Breast epithelium (tissue), 4 donors: ENCODE data around the gene ZNF3. TPM values are rescaled to one million over a fixed set of nuclear protein-coding genes. Genes with fewer than 3 reads are reported as not detected.

Experiments
- DNase-seq, 2 donors: peaks; one replicate each; pipeline ENCODE4 v3.0.0-alpha.2; 2019; ENCODE audit warnings: low spot score in 2 of 2
- H3K27ac ChIP-seq, 2 donors: fragments of 200-600 bp; sonication (generic) in 1 of 2; one replicate each; pipeline ENCODE4 v1.5.1; 2016 to 2019; ENCODE audit warnings: mild to moderate bottlenecking in 1 of 2
- H3K27me3 ChIP-seq, 2 donors: fragments of 200-600 bp; sonication (generic) in 1 of 2; one replicate each; pipeline versions ENCODE4 v1.5.1 to v1.6.0; 2017 to 2019; ENCODE audit warnings: control low read depth in 1 of 2, mild to moderate bottlenecking in 1 of 2
- H3K36me3 ChIP-seq: fragments of 200-600 bp; one replicate; pipeline ENCODE4 v1.5.1; 2019
- H3K4me1 ChIP-seq, 2 donors: fragments of 200-600 bp; sonication (generic); one replicate each; pipeline ENCODE4 v1.5.1; 2016 to 2019; ENCODE audit warnings: control low read depth in 1 of 2
- H3K4me3 ChIP-seq, 3 donors: fragments of 200-600 bp; sonication (generic); 1 replicate in 2 of 3; 2 replicates in 1 of 3; pipeline ENCODE4 v1.5.1; 2016 to 2019; ENCODE audit warnings: mild to moderate bottlenecking in 3 of 3, moderate library complexity in 2 of 3
- H3K9me3 ChIP-seq, 2 donors: fragments of 200-600 bp; sonication (generic) in 1 of 2; one replicate each; pipeline ENCODE4 v1.5.1; 2016 to 2019; ENCODE audit warnings: control low read depth in 1 of 2
- CTCF ChIP-seq, 3 donors: fragments of 450-650 bp; IDR thresholded peaks; one replicate each; pipeline ENCODE4 v1.5.1; 2016 to 2017; ENCODE audit warnings: antibody characterized with exemption in 3 of 3, mild to moderate bottlenecking in 3 of 3, moderate library complexity in 3 of 3
- POLR2A ChIP-seq: fragments of 450-650 bp; IDR thresholded peaks from one replicate; pipeline ENCODE4 v1.6.1; 2016; ENCODE audit warnings: antibody characterized with exemption, mild to moderate bottlenecking, moderate library complexity
- POLR2AphosphoS5 ChIP-seq, 3 donors: sonication (generic); formaldehyde crosslinking; IDR thresholded peaks; one replicate each; pipeline ENCODE4 v1.6.1; 2017; ENCODE audit warnings: antibody characterized with exemption in 3 of 3
- intact Hi-C: fragments of 100-400 bp; cut with DNase I; formaldehyde crosslinking; loops from one replicate; pipeline ENCODE4 v1.15.1; 2023; ENCODE audit warnings: low total_unique reads
- total RNA-seq, 3 donors: library from RNA; depleted of rRNA; stranded (reverse); fragments of >200 nt; gene quantifications; one replicate each; pipeline ENCODE4 v1.1.0, GENCODE V29; 2016

The ZNF3 gene
- total RNA-seq, 3 donors from 2014 or later = 19.4 to 43.6 (median 31.5) TPM

GRCh38 chr7:100087055-100087750 lies 5.7 kb upstream of the ZNF3 start:
- no peak for DNase-seq
- TF ChIP-seq POLR2A (no peak), CTCF (IDR thresholded peaks at IDR 0.05) (no peak), POLR2AphosphoS5 (IDR thresholded peaks at IDR 0.05) (no peak)
- intact Hi-C loops = loop anchor here (10.0 kb wide), 2 partner anchors 58 to 72 kb away; partner anchors contain the start of genes LAMTOR4 and ZKSCAN1
- peaks cover 9% of the 10 kb centered on the region for H3K36me3 ChIP-seq
- H3K4me3 ChIP-seq = no peak overlapping the region
- no peaks in the 10 kb centered on the region for H3K9me3 ChIP-seq
- no peaks in the 10 kb centered on the region for H3K27me3 ChIP-seq
- H3K4me1 ChIP-seq = peaks cover 0 to 3% of the 10 kb centered on the region in 2 donors
- H3K27ac ChIP-seq = no peak overlapping the region

- Histone ChIP-seq H3K9me3 (no peaks in the 10 kb centered on the region), H3K4me1 (peaks cover 0 to 4% of the 10 kb centered on the region in 2 donors), H3K36me3 (no peaks in the 10 kb centered on the region), H3K27me3 (no peaks in the 10 kb centered on the region), H3K27ac (no peak overlapping the region), H3K4me3 (no peak overlapping the region)
- TF ChIP-seq POLR2AphosphoS5 (IDR thresholded peaks at IDR 0.05) = no peak
- TF ChIP-seq POLR2A = no peak
- no peak for TF ChIP-seq CTCF (IDR thresholded peaks at IDR 0.05)
- DNase-seq = no peak
- intact Hi-C loops = loop anchor here (10.0 kb wide), 2 partner anchors 59 to 71 kb away; partner anchors contain the start of genes LAMTOR4 and ZKSCAN1
Observed at GRCh38 chr7:100085515-100085914, 4.0 kb upstream of the ZNF3 start.

GRCh38 chr7:100082978-100083377 lies 1.5 kb upstream of the ZNF3 start:
- intact Hi-C loops = loop anchor here (10.0 kb wide), 2 partner anchors 62 to 68 kb away; partner anchors contain the start of genes LAMTOR4 and ZKSCAN1
- TF ChIP-seq POLR2AphosphoS5 (IDR thresholded peaks at IDR 0.05) (no peak), CTCF (IDR thresholded peaks at IDR 0.05) (no peak)
- DNase-seq = no peak

GRCh38 chr7:100080907-100081534 lies 502 bp downstream of the ZNF3 start:
- Histone ChIP-seq H3K4me3 (peak overlapping the region; percentile 75 to 99 (median 75)), H3K27ac (peak overlapping the region; percentile 83 to 89), H3K9me3 (no peaks in the 10 kb centered on the region), H3K27me3 (no peaks in the 10 kb centered on the region), H3K36me3 (no peaks in the 10 kb centered on the region), H3K4me1 (peaks cover 0 to 7% of the 10 kb centered on the region in 2 donors)
- TF ChIP-seq POLR2A = no peak
- intact Hi-C loops = loop anchor here (10.0 kb wide), 2 partner anchors 64 to 66 kb away; partner anchors contain the start of genes LAMTOR4 and ZKSCAN1
- DNase-seq = no peak

More at GRCh38 chr7:100082978-100083377, 1.5 kb upstream of the ZNF3 start:
- Histone ChIP-seq H3K27me3 (no peaks in the 10 kb centered on the region), H3K4me1 (peaks cover 0 to 7% of the 10 kb centered on the region in 2 donors), H3K4me3 (no peak overlapping the region), H3K36me3 (no peaks in the 10 kb centered on the region), H3K27ac (peak overlapping the region; percentile 83 to 89), H3K9me3 (no peaks in the 10 kb centered on the region)

GRCh38 chr7:100079024-100079560 lies 2.4 kb downstream of the ZNF3 start:
- no peaks in the 10 kb centered on the region for H3K36me3 ChIP-seq
- intact Hi-C loops = no loop called here
- no peaks in the 10 kb centered on the region for H3K27me3 ChIP-seq

More at GRCh38 chr7:100079024-100079560, 2.4 kb downstream of the ZNF3 start:
- H3K4me3 ChIP-seq = no peak overlapping the region
- TF ChIP-seq CTCF (IDR thresholded peaks at IDR 0.05) (no peak), POLR2A (no peak), POLR2AphosphoS5 (IDR thresholded peaks at IDR 0.05) (no peak)
- H3K9me3 ChIP-seq = no peaks in the 10 kb centered on the region
- H3K4me1 ChIP-seq = peaks cover 0 to 7% of the 10 kb centered on the region in 2 donors
- H3K27ac ChIP-seq = no peak overlapping the region
- no peak for DNase-seq
